DMS79 treated with DMSO at 0.1 percent for 48 hours (cell line): Measurements from ENCODE around the gene GSG1L.

Experiments
- DNase-seq: peaks from one replicate; lab custom pipeline; 2025; lab: John Stamatoyannopoulos, UW

Gene GSG1L

DNA sequence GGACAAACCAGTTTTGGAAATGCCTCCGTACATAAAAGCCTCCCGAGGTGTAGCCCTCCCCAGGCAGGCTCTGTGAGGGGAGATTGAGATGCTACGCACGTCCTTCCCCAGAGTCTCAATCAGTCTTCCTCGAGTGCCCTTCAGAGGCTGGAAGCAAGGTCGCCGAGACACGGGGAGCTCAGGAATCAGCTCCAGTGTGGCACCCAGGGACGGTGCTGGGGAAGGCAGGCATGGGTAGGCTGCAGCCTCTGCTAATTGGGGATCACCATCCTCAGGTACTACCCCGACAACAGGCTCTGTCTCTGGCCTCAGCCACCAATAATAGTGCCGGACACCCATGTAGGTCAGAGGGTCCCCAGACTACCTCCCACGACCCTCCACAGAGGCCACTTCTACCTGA lies 28.1 kb upstream of the GSG1L start:
- no peak for DNase-seq

DNA sequence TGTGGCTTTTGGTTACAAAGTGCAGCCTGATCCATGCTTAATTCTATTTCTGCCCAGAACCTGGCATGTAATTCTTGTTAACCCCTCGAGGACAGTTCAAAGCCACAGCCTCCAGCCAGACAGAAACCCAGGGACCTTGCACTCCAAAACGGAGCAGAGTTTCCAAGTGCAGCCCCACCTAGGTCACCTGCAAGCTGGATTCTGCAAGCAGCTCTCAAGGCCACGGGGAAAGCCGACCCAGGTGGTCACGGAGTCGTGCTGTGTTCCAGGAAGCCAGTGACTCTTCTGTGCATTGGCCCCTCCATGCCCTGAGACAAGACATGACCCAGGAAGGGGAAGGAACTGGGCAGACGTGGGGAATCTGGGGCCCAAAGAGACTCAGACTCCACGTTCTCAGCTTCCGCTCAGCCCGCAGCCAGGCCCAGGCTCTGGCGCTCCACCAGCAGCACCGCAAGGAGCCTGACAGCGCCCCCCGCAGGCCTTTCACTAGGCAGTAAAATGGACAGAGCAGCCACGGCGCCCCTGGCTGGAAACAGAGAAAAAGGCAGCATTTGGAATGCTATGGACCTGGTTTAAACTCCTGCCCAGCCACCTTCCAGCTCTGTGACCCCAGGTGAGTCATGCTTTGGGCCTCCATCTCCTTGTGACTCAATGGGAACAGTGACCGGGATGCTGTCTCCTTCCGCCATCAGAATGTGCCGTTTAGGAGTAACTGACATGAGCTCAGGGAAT lies 27.3 kb upstream of the GSG1L start:
- no peak for DNase-seq

DNA sequence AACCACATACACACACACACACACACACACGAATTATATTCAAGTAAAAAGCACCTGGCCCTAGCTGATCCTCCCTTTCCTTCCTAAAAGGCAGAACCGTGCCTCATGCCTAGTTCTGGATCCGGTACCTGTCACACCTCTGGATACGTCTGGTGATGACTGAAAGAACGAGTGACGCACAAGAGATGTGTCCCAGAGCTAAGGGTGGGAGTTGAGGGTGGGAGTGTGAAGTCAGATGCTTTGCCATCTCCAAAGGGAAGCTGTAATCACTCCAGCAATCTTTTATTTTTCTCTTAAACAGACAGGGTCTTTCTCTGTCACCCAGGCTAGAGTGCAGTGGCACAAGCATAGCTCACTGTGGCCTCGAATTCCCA lies 26.5 kb upstream of the GSG1L start:
- DNase-seq, result no peak

DNA sequence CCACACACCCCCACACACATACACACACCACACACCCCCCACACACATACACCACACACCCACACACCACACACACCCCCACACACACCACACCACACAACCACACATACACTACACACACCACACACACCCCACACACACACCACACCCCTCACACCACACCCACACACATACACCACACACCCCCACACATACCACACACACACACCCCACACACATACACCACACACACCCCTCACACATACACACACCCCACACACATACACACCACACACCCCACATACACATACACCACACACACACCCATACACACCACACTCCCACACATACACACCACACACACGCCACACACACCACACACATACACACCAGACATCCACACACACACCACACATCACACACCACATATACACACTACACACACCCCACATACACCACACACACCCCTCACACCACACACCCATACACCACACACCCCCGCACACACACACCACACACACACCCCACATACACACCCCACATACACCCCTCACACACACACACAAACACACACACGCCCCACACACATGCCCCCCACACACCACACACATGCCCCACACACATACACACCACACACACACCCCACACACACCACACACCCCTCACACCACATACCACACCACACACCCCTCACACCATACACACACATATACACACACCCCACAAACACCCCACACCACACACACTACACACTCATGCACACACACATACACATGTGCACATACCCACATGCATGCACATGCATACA lies 25.9 kb upstream of the GSG1L start:
- no peak for DNase-seq

DNA sequence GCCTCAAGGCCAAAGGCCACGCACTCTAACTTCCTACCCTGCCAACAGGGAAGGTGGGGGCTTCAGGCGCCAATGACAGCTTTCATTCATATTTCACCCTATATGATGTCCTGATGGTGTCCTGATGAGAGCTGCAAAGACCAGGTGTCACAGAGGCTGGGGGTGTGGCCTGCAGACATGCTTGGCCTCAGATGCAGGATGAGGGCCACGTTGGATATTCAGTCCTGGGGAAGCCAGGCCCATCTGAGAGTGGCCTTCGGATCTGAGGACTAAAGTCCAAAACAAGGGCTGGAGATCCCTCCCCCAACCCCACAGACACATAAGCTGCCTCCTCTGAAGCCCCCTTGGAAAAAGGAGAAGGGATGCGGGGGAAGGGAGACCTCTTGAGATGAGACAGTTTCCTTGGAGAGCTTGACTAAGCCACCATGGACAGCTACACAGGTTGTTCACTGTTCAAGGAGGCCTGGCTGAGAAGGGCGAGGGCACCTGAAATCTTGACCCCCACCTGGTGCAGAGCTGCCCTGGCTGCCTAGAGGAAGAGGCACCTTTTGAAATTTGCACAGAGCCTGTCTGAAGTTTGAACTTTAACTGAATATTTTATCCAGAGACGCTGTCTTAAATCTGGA lies 24.3 kb upstream of the GSG1L start:
- no peak for DNase-seq

DNA sequence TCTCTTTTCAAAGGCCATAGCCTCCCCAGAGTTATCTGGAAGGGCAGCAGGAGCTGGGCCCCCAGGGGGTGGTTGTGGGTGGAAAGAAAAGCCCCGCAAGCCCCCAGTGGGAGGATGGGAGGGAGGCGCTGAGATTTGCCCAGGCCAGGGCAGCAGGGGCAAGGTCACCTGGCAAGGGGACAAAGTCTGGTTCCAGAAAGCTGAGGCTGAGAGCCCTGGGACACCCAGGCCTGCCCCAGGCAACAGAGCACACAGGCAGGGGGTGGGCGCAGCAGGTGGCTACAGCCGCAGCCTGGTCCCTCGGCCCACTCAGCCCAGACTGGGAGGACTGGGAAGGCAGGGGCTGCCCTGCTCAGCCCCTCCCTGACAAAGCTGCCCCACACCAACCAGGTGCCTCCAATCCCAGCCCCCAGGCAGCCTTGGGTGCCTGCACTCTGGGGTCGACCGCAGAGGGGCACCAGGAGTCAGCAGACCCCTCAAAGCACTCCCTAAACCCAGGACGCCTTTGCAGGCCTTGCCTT lies 23.7 kb upstream of the GSG1L start:
- no peak for DNase-seq

DNA sequence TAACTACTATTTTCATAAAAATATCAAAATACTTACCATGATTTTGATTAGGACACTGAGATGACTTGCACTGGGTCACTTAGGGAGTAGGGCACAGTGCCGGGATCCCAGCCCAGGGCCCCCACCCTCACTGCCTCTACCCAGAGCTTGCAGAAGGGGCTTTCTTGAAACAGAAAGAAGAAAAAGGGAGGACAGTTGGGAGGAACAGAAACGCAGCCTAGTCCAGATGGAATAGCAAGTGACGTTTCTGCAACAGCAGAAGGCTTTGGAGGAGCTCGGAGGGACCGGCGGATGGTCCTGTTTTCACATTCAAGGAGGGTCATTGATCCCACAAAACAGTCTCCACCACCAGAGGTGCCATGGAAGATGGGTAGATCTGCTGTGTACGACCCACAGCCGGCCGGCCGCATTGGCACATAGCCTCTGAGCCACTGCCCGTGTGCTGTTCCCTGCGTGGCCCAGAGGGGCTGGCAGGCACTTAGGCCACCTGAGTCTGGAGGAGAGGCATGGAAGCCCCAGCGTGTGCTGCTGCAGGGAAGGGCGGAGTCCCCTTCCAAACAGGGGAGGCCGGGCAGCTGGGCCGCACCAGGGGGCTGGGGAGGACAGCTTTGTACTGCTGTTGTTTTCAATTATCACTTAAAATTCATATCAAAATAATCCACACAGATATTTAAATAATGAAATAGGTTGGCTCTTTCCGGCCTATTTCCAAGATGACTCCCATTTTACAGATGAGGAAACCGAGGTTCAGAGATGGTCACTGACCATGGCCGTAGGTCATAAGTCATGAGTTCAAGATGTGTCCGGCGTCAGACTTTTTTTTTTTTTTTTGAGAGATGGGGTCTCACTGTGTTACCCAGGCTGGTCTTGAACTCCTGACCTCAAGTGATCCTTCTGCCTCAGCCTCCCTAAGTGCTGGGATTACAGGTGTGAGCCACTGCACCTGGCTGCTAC lies 22.9 kb upstream of the GSG1L start:
- no peak for DNase-seq

DNA sequence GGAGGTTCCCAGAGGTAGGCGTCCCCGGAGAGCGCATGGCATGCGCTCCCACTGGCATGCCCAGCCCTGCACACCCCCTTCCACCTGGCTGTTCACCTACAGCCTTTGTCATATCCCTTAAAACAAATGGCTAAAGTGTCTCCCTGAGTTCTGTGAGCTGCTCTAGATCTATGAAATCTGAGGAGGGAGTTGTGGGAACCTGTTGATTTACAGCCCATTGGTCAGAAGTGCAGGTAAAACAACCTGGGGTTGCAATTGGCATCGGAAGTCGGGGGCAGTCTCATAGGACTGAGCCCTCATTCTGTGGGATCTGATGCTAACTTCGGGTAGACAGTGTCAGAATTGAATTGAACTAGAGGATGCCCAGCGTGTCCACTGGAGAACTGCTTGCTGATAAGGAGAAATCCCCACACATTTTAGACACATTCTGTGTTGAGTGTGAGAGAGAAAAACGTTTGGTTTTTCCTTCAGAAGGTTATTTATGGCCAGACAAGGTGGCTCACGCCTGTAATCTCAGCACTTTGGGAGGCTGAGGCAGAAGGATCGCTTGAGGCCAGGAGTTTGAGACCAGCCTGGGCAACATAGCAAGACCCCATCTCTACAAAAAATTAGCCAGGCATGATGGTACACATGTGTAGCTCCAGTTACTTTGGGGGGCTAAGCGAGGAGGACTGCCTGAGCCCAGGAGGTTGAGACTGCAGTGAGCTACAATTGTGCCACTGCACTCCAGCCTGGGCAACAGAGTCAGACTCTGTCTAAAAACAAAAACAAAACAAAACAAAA lies 22.1 kb upstream of the GSG1L start:
- DNase-seq, result no peak

DNA sequence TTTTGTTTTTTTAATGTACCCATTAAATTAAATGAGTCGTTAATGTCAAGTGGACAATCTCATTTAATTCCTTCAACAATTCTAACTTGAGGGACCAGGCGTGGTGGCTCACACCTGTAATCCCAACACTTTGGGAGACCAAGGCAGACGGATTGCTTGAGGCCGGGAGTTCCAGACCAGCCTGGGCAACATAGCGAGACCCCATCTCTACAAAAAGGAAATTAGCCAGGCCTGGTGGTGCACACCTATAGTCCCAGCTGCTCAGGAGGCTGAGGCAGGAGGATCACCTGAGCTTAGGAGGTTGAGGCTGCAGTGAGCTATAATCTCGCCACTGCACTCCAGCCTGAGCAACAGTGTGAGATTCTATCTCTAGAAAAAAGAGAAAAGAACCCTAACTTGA lies 20.7 kb upstream of the GSG1L start:
- no peak for DNase-seq

DNA sequence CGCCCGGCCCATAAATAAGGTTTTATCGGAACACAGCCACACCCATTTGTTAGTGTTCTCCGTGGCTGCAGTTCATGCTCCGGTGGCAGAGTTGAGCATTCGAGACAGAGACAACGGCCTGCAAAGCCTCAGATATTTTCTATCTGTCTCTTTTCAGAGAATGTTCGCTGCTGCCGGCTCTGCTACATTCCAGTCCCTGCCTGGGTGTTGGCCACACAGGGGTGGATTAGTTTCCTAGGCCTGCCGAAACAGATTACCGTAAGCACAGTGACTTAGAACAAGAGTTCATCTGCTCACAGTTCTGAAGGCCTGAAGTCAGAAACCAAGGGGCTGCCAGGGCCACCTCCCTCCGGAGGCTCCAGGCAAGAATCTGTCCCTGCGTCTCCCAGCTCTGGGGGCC lies 19.1 kb upstream of the GSG1L start:
- DNase-seq, result no peak

DNA sequence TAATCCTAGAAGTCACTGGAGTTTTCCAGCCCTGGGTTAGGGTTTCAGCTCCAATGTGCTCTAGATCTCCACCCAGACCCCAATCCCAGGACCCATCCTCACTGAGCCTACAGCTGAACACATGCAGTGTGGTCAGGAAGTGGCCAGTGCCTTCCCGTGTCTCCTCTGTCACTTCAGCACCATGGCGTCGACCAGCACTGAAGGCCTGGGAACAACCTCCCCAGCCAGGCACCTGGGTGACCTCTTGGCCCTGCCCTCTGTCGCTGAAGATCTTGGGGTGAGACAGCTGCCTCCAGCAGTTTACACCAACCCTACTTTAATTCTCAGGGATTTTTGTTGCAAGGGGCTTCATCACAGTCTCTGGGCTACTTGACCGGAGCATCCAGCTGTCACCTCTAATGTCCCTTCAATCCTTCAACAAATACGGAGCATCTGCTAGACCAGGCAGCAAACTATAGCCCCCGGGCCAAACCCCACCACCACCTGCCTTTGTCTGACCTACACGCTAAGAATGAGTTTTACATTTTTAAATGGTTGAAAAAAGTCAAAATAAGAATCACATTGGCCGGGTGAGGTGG lies 18.0 kb upstream of the GSG1L start:
- DNase-seq, result no peak

DNA sequence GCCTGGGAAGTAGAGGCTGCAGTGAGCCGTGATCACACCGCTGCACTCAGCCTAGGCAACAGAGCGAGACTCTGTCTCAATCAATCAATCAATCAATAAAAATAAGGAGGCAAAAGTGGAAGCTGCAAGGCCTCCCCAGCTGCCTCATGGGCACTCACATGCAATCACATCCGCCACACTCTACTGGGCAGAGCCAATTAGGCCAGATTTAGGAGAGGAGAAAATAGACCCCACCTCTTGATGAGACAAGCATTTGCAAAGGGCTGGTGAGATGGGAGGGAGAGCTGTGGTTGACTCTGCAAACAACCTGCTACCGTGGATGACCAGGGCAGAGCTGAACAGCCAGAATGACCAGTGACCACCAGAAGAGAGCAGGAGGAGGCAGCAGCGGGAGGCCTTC lies 14.7 kb upstream of the GSG1L start:
- no peak for DNase-seq

DNA sequence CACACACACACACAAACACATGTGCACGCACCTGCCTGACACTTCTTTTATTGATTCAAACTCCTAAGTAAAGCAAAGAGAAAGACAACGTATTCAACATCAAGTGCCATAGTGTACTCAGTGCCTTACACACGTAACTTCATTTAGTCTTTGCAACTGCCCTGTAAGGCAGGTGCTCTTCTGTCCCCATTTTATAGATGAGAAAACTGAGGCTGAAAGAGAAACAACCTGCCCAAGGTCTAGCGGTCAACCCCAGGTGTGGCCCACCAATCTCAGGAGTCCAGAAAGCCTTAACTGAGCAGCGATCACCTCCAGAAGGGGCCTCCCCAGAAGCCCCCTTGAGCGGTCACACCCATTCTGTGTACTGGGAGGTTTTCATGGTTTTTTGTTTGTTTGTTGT lies 10.3 kb upstream of the GSG1L start:
- DNase-seq, result no peak

DNA sequence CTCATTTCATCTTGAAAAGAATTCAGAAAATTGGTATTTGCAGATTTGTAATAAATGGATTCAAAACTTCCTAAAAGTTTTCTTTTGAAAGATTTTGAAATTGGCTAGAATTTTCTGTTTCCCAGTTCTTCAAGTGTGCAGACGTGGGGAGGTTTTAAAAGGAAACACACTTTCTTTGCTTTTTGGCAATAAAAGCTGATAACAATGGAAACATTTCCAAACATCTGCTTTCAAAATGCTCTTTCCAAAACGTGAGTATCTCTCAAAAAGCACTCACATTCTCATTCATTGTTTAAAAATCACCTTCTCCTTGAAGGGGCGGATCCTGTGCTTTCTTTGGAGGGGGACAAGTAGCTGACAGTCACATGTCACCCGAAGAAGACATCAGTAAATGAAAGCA lies 8.6 kb upstream of the GSG1L start:
- no peak for DNase-seq

DNA sequence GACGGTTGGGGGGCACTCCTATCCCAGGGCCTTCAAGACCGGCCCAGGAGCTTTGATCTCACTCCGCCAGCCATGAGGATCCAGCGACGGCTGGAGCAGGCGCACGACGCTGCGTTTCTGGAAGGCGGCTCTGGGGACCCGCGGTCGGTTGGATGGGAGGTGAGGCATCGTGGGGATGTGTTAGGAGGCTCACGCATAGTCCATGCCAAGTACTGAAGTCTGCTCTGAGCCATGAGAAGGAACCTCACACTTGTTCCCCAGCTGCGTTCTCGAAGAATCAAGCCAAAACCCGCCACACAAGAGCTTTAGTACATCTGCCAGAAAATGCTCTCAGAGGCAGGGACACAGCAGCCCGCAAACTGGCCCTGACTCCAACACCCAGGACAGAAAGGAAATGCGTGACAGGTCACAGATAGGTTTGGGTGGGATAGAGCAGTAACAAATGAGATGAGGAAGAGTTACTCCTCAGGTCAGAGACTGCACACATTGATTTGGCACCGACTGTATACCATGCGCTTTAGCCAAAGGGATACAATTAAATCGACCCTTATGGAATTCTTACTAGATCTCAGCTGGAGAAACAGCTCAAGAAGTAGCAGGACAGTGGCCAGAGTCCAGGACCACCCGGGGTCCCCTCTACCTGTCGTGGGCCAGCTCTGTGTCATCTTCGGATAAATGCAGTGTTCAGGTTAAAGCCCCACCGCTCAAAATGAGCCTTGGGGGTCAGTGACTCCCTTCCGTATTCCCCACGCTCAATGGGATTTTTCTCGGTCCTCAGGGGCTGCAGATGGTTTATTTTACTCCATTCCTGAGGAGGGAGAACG lies 6.7 kb upstream of the GSG1L start:
- no peak for DNase-seq

DNA sequence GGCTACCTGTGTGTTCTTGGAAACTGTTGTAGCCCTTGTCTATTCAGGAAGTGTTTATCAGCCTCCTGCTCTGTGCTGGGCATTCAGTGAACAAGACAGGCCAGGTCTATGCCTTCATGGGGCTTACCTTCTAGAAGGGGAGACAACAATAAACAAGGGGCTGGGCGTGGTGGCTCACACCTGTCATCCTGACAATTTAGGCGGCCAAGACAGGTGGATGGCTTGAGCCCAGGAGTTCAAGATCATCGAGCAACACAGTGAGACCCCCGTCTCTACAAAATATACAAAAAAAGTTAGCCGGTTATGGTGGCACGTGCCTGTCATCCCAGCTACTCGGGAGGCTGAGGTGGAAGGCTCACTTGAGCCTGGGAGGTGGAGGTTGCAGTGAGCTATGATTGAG lies 5.5 kb upstream of the GSG1L start:
- no peak for DNase-seq

DNA sequence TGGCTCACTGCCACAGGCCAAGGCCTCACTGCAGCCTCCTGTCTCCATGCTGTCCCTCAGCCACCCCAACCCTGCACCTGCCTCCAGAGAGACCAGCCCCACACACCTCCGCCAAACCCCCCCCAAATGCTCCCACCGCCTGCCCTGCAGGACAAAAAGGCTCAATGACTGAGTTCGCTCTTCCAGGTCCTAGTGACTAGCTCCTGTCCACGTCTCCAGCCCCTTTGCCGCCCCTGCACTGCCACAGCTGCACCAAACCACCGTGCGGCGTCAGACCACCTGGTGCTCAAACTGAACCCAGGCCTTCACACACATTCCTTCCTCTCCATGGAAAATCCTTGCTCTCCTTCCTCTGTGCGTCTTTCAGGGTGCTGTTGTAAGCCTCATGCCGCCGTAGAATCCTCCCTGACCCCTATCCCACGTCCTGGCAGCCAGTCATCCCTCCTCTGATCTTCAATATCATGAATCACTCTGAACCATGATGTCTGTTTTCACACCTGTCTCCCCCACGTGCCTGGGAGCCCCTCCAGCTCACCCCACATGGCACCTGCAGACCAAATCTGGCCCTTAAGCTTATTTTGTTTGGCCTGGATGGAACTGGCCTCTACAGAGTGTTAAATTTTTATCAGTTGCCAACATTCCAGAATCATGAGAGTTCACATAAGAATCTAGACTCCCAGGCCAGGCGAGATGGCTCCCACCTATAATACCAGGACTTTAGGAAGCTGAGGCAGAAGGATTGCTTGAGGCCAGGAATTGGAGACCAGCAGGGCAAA lies 4.3 kb upstream of the GSG1L start:
- no peak for DNase-seq

DNA sequence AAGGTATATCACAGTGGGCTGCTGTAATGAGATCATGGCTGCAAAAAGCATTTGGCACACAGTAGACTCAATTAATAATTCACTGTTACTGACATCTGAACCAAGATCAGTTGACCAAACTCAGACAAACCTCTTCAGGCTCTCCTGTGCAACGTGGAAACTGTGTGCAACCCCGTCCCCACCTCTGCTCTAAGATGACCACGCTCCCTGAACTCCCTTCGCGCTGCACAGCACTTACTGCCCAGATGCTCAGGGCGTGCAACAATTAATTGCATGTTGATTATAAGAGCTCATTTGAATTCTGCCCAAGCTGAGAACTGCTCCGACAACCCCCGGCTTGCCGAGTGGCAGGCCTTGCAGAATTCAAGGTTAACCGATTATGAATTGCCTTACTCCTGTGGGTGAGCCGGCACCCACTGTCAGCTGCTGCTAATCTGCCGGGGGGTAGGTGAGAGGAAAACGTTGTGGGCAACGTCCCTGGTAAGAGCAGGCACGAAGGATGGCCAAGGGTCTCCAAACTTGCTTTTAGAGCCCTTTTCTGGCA lies 1.3 kb upstream of the GSG1L start:
- DNase-seq, result no peak

DNA sequence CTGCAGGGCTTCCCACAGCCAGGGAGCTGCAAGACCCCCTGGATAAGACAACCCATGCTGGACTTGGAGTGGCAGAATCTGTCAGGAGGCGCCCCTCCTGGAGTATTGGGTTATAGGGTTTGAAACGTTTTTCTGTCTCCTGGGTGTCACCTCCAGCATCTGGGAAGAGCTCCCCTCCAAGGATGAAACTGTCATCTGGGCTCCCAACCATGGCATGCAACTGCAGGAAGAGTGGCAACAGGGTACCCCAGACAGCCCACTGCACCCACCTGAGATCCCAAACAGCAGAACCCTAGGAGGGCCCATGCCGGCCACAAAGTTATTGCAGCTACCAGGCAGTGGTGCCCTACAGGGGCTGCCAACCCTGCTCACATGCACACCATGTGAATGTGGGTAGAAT lies 636 bp upstream of the GSG1L start:
- no peak for DNase-seq
